ENCODE results near the gene LRRC1. TPM values are rescaled to one million over a fixed set of nuclear protein-coding genes. Genes with fewer than 3 reads are reported as not detected.

LRRC1 gene
- total RNA-seq, 1 experiment from 2014 or later: 18.1 TPM

GRCh38 chr6:53834132-53834531 is 39.3 kb downstream of the LRRC1 start:
- no peaks in the 10 kb centered on the region for H3K9me3 ChIP-seq (ENCODE audit: low read length)
- H3K36me3 ChIP-seq (ENCODE audit: low read depth, low read length): no peaks in the 10 kb centered on the region
- H3F3A ChIP-seq (ENCODE audit: low read length, unreplicated experiment): no peaks in the 10 kb centered on the region
- no peak overlapping the region for H3K4me3 ChIP-seq (ENCODE audit: low read length)
- H2AFZ ChIP-seq (ENCODE audit: low read length): no peak overlapping the region
- no TSS peak for BruUV-seq (replicated peaks)
- ATAC-seq (no peak), DNase-seq (no peak)
- CTCF ChIA-PET: no interaction called here
- TF ChIP-seq EZH2phosphoT487 (IDR thresholded peaks at IDR 0.05; ENCODE audit: borderline replicate concordance, low read length) (no peak), CTCF (conservative IDR thresholded peaks at IDR 0.05; ENCODE audit: low read depth, low read length) (no peak), EZH2 (IDR thresholded peaks at IDR 0.05; ENCODE audit: low read length, unreplicated experiment) (no peak)
- H3K9ac ChIP-seq (ENCODE audit: low read length): no peak overlapping the region
- intact Hi-C loops (cut with micrococcal nuclease): no loop called here
- POLR2A ChIA-PET (ENCODE audit: unreplicated experiment): no interaction called here
- no peak overlapping the region for H3K27ac ChIP-seq (ENCODE audit: low read length)
- no peak overlapping the region for H3K4me2 ChIP-seq (ENCODE audit: low read length)
- no peaks in the 10 kb centered on the region for H3K4me1 ChIP-seq (ENCODE audit: insufficient read depth, low read length)
- no peaks in the 10 kb centered on the region for H3K9me2 ChIP-seq (replicated peaks; ENCODE audit: low read length)
- no peaks in the 10 kb centered on the region for H3K27me3 ChIP-seq (ENCODE audit: low read length)
- H4K20me1 ChIP-seq (ENCODE audit: low read length): peaks cover 12% of the 10 kb centered on the region; the same call in 1 of the 2 replicates
- peaks cover 44% of the 10 kb centered on the region for H3K79me2 ChIP-seq (ENCODE audit: low read length)

- no peaks in the 10 kb centered on the region for H3K4me1 ChIP-seq (ENCODE audit: insufficient read depth, low read length)
These were observed 43.3 kb downstream of the LRRC1 start for GRCh38 chr6:53837865-53838769.

More at GRCh38 chr6:53837865-53838769, 43.3 kb downstream of the LRRC1 start:
- Histone ChIP-seq H3K9ac (ENCODE audit: low read length) (no peak overlapping the region), H3K27me3 (ENCODE audit: low read length) (no peaks in the 10 kb centered on the region), H3K27ac (ENCODE audit: low read length) (no peak overlapping the region), H3K9me2 (replicated peaks; ENCODE audit: low read length) (no peaks in the 10 kb centered on the region), H4K20me1 (ENCODE audit: low read length) (no peaks in the 10 kb centered on the region), H3K36me3 (ENCODE audit: low read depth, low read length) (peaks cover 6% of the 10 kb centered on the region; the same call in 1 of the 2 replicates), H2AFZ (ENCODE audit: low read length) (no peak overlapping the region), H3K79me2 (ENCODE audit: low read length) (peaks cover 21% of the 10 kb centered on the region), H3K4me3 (ENCODE audit: low read length) (no peak overlapping the region), H3F3A (ENCODE audit: low read length, unreplicated experiment) (no peaks in the 10 kb centered on the region), H3K4me2 (ENCODE audit: low read length) (no peak overlapping the region), H3K9me3 (ENCODE audit: low read length) (0 out of 2 replicates have a peak, but pooled peaks cover 8% of the 10 kb centered on the region)
- TF ChIP-seq EZH2phosphoT487 (IDR thresholded peaks at IDR 0.05; ENCODE audit: borderline replicate concordance, low read length) (no peak), EZH2 (IDR thresholded peaks at IDR 0.05; ENCODE audit: low read length, unreplicated experiment) (no peak), CTCF (conservative IDR thresholded peaks at IDR 0.05; ENCODE audit: low read depth, low read length) (no peak)
- ATAC-seq (no peak), DNase-seq (no peak)
- ChIA-PET POLR2A (ENCODE audit: unreplicated experiment) (no interaction called here), CTCF (no interaction called here)
- intact Hi-C loops (cut with micrococcal nuclease): no loop called here
- no TSS peak for BruUV-seq (replicated peaks)

Measured in PC-3 (cell line).